Measurements from ENCODE around the gene PLPPR1. TPM values are rescaled to one million over a fixed set of nuclear protein-coding genes. Genes with fewer than 3 reads are reported as not detected.

PLPPR1 gene
- polyA plus RNA-seq, 1 donor from 2014 or later = 157 TPM

DNA sequence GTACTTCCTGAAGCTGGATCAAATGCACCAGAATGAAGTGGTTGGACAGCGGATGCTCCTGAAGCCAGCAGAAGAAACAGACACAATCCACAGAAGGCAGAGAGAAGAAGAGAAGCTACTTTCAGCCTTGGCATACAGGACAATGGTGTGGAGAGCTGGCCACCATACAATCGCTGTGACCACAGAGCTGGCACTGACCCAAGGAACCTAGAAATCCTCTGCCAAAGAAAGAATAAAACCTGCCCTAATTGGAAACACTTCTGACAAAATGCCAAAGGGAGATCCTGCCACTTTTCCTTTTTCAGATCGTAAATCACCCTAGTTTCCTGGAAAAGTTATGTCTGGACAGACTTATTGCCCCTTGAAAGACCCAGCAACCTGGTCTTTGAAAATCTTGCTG lies 278.5 kb downstream of the PLPPR1 start:
- H2AFZ ChIP-seq (ENCODE audit: low read depth, low read length) = no peak overlapping the region
- no peak overlapping the region for H3K27ac ChIP-seq (ENCODE audit: low read length)

GRCh38 chr9:101307524-101308213 lies 279.1 kb downstream of the PLPPR1 start:
- H3K27ac ChIP-seq (ENCODE audit: low read length) = no peak overlapping the region
- H3K79me2 ChIP-seq (replicated peaks; ENCODE audit: insufficient read depth, low read length) = no peaks in the 10 kb centered on the region
- H3K9me2 ChIP-seq (ENCODE audit: insufficient read depth, low read length) = no peaks in the 10 kb centered on the region
- no peaks in the 10 kb centered on the region for H3K27me3 ChIP-seq (ENCODE audit: insufficient read depth, low read depth, low read length)
- H3K4me3 ChIP-seq (ENCODE audit: low read length) = no peak overlapping the region
- H3K9ac ChIP-seq (ENCODE audit: low read length) = no peak overlapping the region
- no peak overlapping the region for H3K4me2 ChIP-seq (ENCODE audit: low read length)
- no peaks in the 10 kb centered on the region for H3F3A ChIP-seq (ENCODE audit: insufficient read depth, low read length, poor library complexity, severe bottlenecking)
- H3K36me3 ChIP-seq (ENCODE audit: insufficient read depth, low read length) = no peaks in the 10 kb centered on the region
- no peak overlapping the region for H2AFZ ChIP-seq (ENCODE audit: low read depth, low read length)
- H4K20me1 ChIP-seq (ENCODE audit: insufficient read depth) = no peaks in the 10 kb centered on the region
- no peaks in the 10 kb centered on the region for H3K9me3 ChIP-seq (ENCODE audit: low read length)
- TF ChIP-seq CTCF (IDR thresholded peaks at IDR 0.05; ENCODE audit: poor library complexity, severe bottlenecking) = no peak
- no peak for TF ChIP-seq POLR2AphosphoS5 (IDR thresholded peaks at IDR 0.05)
- TF ChIP-seq EP300 (conservative IDR thresholded peaks at IDR 0.05; ENCODE audit: poor library complexity, severe bottlenecking) = no peak
- no peak for TF ChIP-seq MXI1 (conservative IDR thresholded peaks at IDR 0.05; ENCODE audit: poor library complexity, severe bottlenecking)
- no peak for TF ChIP-seq EZH2 (IDR thresholded peaks at IDR 0.05; ENCODE audit: borderline replicate concordance, insufficient read depth, low read length, poor library complexity, severe bottlenecking)
- TF ChIP-seq SMC3 (conservative IDR thresholded peaks at IDR 0.05; ENCODE audit: poor library complexity) = no peak
- no peak for TF ChIP-seq TAF1 (IDR thresholded peaks at IDR 0.05; ENCODE audit: low read depth)
- TF ChIP-seq RAD21 (conservative IDR thresholded peaks at IDR 0.05) = no peak

More for the DNA sequence above, 278.5 kb downstream of the PLPPR1 start:
- Histone ChIP-seq H3K9ac (ENCODE audit: low read length) (no peak overlapping the region), H3K4me3 (ENCODE audit: low read length) (no peak overlapping the region), H3K27me3 (ENCODE audit: insufficient read depth, low read depth, low read length) (no peaks in the 10 kb centered on the region), H3K9me3 (ENCODE audit: low read length) (no peaks in the 10 kb centered on the region), H3K9me2 (ENCODE audit: insufficient read depth, low read length) (no peaks in the 10 kb centered on the region), H3K79me2 (replicated peaks; ENCODE audit: insufficient read depth, low read length) (no peaks in the 10 kb centered on the region), H3K36me3 (ENCODE audit: insufficient read depth, low read length) (no peaks in the 10 kb centered on the region), H4K20me1 (ENCODE audit: insufficient read depth) (no peaks in the 10 kb centered on the region), H3K4me2 (ENCODE audit: low read length) (no peak overlapping the region), H3F3A (ENCODE audit: insufficient read depth, low read length, poor library complexity, severe bottlenecking) (no peaks in the 10 kb centered on the region)
- TF ChIP-seq MXI1 (conservative IDR thresholded peaks at IDR 0.05; ENCODE audit: poor library complexity, severe bottlenecking) = no peak
- TF ChIP-seq, protein P1, sequence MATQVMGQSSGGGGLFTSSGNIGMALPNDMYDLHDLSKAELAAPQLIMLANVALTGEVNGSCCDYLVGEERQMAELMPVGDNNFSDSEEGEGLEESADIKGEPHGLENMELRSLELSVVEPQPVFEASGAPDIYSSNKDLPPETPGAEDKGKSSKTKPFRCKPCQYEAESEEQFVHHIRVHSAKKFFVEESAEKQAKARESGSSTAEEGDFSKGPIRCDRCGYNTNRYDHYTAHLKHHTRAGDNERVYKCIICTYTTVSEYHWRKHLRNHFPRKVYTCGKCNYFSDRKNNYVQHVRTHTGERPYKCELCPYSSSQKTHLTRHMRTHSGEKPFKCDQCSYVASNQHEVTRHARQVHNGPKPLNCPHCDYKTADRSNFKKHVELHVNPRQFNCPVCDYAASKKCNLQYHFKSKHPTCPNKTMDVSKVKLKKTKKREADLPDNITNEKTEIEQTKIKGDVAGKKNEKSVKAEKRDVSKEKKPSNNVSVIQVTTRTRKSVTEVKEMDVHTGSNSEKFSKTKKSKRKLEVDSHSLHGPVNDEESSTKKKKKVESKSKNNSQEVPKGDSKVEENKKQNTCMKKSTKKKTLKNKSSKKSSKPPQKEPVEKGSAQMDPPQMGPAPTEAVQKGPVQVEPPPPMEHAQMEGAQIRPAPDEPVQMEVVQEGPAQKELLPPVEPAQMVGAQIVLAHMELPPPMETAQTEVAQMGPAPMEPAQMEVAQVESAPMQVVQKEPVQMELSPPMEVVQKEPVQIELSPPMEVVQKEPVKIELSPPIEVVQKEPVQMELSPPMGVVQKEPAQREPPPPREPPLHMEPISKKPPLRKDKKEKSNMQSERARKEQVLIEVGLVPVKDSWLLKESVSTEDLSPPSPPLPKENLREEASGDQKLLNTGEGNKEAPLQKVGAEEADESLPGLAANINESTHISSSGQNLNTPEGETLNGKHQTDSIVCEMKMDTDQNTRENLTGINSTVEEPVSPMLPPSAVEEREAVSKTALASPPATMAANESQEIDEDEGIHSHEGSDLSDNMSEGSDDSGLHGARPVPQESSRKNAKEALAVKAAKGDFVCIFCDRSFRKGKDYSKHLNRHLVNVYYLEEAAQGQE (IDR thresholded peaks at IDR 0.05; ENCODE audit: borderline replicate concordance) = no peak
- TF ChIP-seq RAD21 (conservative IDR thresholded peaks at IDR 0.05) = no peak
- no peak for TF ChIP-seq TAF1 (IDR thresholded peaks at IDR 0.05; ENCODE audit: low read depth)
- no peak for TF ChIP-seq CTCF (IDR thresholded peaks at IDR 0.05; ENCODE audit: poor library complexity, severe bottlenecking)
- no peak for TF ChIP-seq EP300 (conservative IDR thresholded peaks at IDR 0.05; ENCODE audit: poor library complexity, severe bottlenecking)
- no peak for TF ChIP-seq EZH2 (IDR thresholded peaks at IDR 0.05; ENCODE audit: borderline replicate concordance, insufficient read depth, low read length, poor library complexity, severe bottlenecking)
- no peak for TF ChIP-seq SMC3 (conservative IDR thresholded peaks at IDR 0.05; ENCODE audit: poor library complexity)
- no peak for TF ChIP-seq POLR2AphosphoS5 (IDR thresholded peaks at IDR 0.05)

Measured in neural cell (in vitro differentiated cells).